DMS114 treated with DMSO at 0.1 percent for 48 hours (cell line): ENCODE measurements around the gene ABCC5.

Source experiments
- DNase-seq: peaks from one replicate; lab custom pipeline; 2025; ENCODE audit not compliant: unreplicated experiment; lab: John Stamatoyannopoulos, UW

The ABCC5 gene

GRCh38 chr3:183927059-183927458, 90.6 kb downstream of the ABCC5 start:
- no peak for DNase-seq

- DNase-seq, result no peak
These were observed 92.7 kb downstream of the ABCC5 start for GRCh38 chr3:183924956-183925355.

GRCh38 chr3:183924543-183924942, 93.1 kb downstream of the ABCC5 start:
- DNase-seq, result no peak

GRCh38 chr3:183922421-183922820, 95.3 kb downstream of the ABCC5 start:
- DNase-seq, result no peak

GRCh38 chr3:183921096-183921495, 96.6 kb downstream of the ABCC5 start:
- no peak for DNase-seq

- DNase-seq, result no peak
These were observed 97.3 kb downstream of the ABCC5 start for GRCh38 chr3:183920416-183920815.

- no peak for DNase-seq
These were observed 99.5 kb downstream of the ABCC5 start for GRCh38 chr3:183918178-183918577.

GRCh38 chr3:183917776-183918175, 99.9 kb downstream of the ABCC5 start:
- DNase-seq, result no peak

GRCh38 chr3:183914856-183915255, 102.8 kb downstream of the ABCC5 start:
- no peak for DNase-seq

GRCh38 chr3:183913580-183913920, 104.1 kb downstream of the ABCC5 start:
- DNase-seq, result no peak

- no peak for DNase-seq
These were observed 104.6 kb downstream of the ABCC5 start for GRCh38 chr3:183912895-183913579.

GRCh38 chr3:183911763-183912506, 105.7 kb downstream of the ABCC5 start:
- no peak for DNase-seq

GRCh38 chr3:183911087-183911486, 106.6 kb downstream of the ABCC5 start:
- DNase-seq, result no peak

GRCh38 chr3:183909030-183909600, 108.6 kb downstream of the ABCC5 start:
- DNase-seq, result no peak

- DNase-seq, result no peak
These were observed 109.8 kb downstream of the ABCC5 start for GRCh38 chr3:183907911-183908331.

GRCh38 chr3:183907176-183907575, 110.5 kb downstream of the ABCC5 start:
- no peak for DNase-seq

GRCh38 chr3:183906234-183906921, 111.3 kb downstream of the ABCC5 start:
- DNase-seq, result no peak

- no peak for DNase-seq
These were observed 112.6 kb downstream of the ABCC5 start for GRCh38 chr3:183904833-183905780.

- DNase-seq, result no peak
These were observed 119.7 kb downstream of the ABCC5 start for GRCh38 chr3:183898028-183898431.

- no peak for DNase-seq
These were observed 120.1 kb downstream of the ABCC5 start for GRCh38 chr3:183897606-183898005.

GRCh38 chr3:183896610-183897009, 121.1 kb downstream of the ABCC5 start:
- DNase-seq, result no peak
